Suprapubic skin (tissue), 4 donors: ENCODE results near the gene ACADL. TPM values are rescaled to one million over a fixed set of nuclear protein-coding genes. Genes with fewer than 3 reads are reported as not detected.

Experiments
- DNase-seq, 2 donors: peaks; one replicate each; pipeline ENCODE4 v3.0.0-alpha.2; 2019; ENCODE audit warnings: low spot score in 2 of 2
- H3K27ac ChIP-seq: fragments of 200-600 bp; sonication (generic); one replicate; pipeline ENCODE4 v1.5.1; 2019
- H3K27me3 ChIP-seq: fragments of 200-600 bp; sonication (generic); one replicate; pipeline ENCODE4 v1.5.1; 2019
- H3K36me3 ChIP-seq: fragments of 200-600 bp; sonication (generic); one replicate; pipeline ENCODE4 v1.5.1; 2019
- H3K4me1 ChIP-seq: fragments of 200-600 bp; sonication (generic); one replicate; pipeline ENCODE4 v1.5.1; 2019
- H3K4me3 ChIP-seq: fragments of 200-600 bp; sonication (generic); one replicate; pipeline ENCODE4 v1.5.1; 2019; ENCODE audit warnings: mild to moderate bottlenecking
- H3K9me3 ChIP-seq: fragments of 200-600 bp; sonication (generic); one replicate; pipeline ENCODE4 v1.5.1; 2019
- CTCF ChIP-seq, 2 donors: fragments of 200-600 bp in 1 of 2; fragments of 450-650 bp in 1 of 2; sonication (generic) in 1 of 2; IDR thresholded peaks; one replicate each; pipeline ENCODE4 v1.5.1; 2016 to 2019; ENCODE audit warnings: antibody characterized with exemption in 2 of 2, mild to moderate bottlenecking in 1 of 2, moderate library complexity in 1 of 2
- EP300 ChIP-seq: sonication (generic); formaldehyde crosslinking; IDR thresholded peaks from one replicate; pipeline ENCODE4 v1.6.1; 2017; ENCODE audit warnings: antibody characterized with exemption
- POLR2A ChIP-seq, 2 donors: fragments of 450-650 bp; IDR thresholded peaks; one replicate each; pipeline ENCODE4 v1.6.1; 2017; ENCODE audit warnings: antibody characterized with exemption in 2 of 2, mild to moderate bottlenecking in 2 of 2, moderate library complexity in 2 of 2
- POLR2AphosphoS5 ChIP-seq, 3 donors: sonication (generic); formaldehyde crosslinking; IDR thresholded peaks; one replicate each; pipeline ENCODE4 v1.6.1; 2017; ENCODE audit warnings: antibody characterized with exemption in 3 of 3
- WGBS: methylation state at CpG from one replicate; pipeline ENCODE4 v1.1.5; 2018; 5-methylcytosine and 5-hydroxymethylcytosine counted together
- total RNA-seq, 4 donors: library from RNA; depleted of rRNA; stranded (reverse); fragments of >200 nt; gene quantifications; one replicate each; pipeline ENCODE4 v1.1.0, GENCODE V29; 2016

The ACADL gene
- total RNA-seq = 1 to 10 TPM; 1.5 to 9.8 (median 6.4) TPM

- 3% methylated on average over 21 of the region's 69 CpGs for WGBS
- TF ChIP-seq EP300 = no peak
- no peak for TF ChIP-seq CTCF (IDR thresholded peaks at IDR 0.05)
- TF ChIP-seq POLR2A (IDR thresholded peaks at IDR 0.05) = no peak
- TF ChIP-seq POLR2AphosphoS5 (IDR thresholded peaks at IDR 0.05) = no peak
- Histone ChIP-seq H3K27me3 (peaks cover 8% of the 10 kb centered on the region), H3K27ac (peak within 1 kb of the TSS; percentile 72), H3K36me3 (no peaks in the 10 kb centered on the region), H3K4me1 (peaks cover 7% of the 10 kb centered on the region), H3K9me3 (no peaks in the 10 kb centered on the region), H3K4me3 (peak within 1 kb of the TSS; percentile 69)
- DNase-seq = peak; percentile 75 to 87
Measured at GRCh38 chr2:210224941-210225672, at the start of gene ACADL. TSS of gene ACADL (minus strand) at chr2:210225447. CDS start at chr2:210225263, 184 bp downstream.

- Histone ChIP-seq H3K9me3 (no peaks in the 10 kb centered on the region), H3K27me3 (peaks cover 4% of the 10 kb centered on the region), H3K27ac (no peak overlapping the region), H3K4me3 (no peak overlapping the region), H3K36me3 (no peaks in the 10 kb centered on the region), H3K4me1 (no peaks in the 10 kb centered on the region)
- no peak for DNase-seq
- TF ChIP-seq EP300 (no peak), CTCF (IDR thresholded peaks at IDR 0.05) (no peak), POLR2A (IDR thresholded peaks at IDR 0.05) (no peak), POLR2AphosphoS5 (IDR thresholded peaks at IDR 0.05) (no peak)
Measured at GRCh38 chr2:210271300-210271699, 46.1 kb upstream of the ACADL start.

- Histone ChIP-seq H3K9me3 (no peaks in the 10 kb centered on the region), H3K4me1 (no peaks in the 10 kb centered on the region), H3K4me3 (no peak overlapping the region), H3K36me3 (no peaks in the 10 kb centered on the region), H3K27ac (no peak overlapping the region), H3K27me3 (peaks cover 4% of the 10 kb centered on the region)
- 21% methylated on average over 3 of the region's 3 CpGs for WGBS
- TF ChIP-seq POLR2A (IDR thresholded peaks at IDR 0.05) = no peak
- no peak for TF ChIP-seq CTCF (IDR thresholded peaks at IDR 0.05)
- TF ChIP-seq EP300 = no peak
- no peak for TF ChIP-seq POLR2AphosphoS5 (IDR thresholded peaks at IDR 0.05)
- no peak for DNase-seq
Measured at GRCh38 chr2:210269148-210269547, 43.9 kb upstream of the ACADL start.

- 95% methylated on average over 1 of the region's 1 CpG for WGBS
- Histone ChIP-seq H3K4me3 (no peak overlapping the region), H3K27ac (no peak overlapping the region), H3K4me1 (no peaks in the 10 kb centered on the region), H3K27me3 (peaks cover 4% of the 10 kb centered on the region), H3K9me3 (no peaks in the 10 kb centered on the region), H3K36me3 (no peaks in the 10 kb centered on the region)
- TF ChIP-seq POLR2A (IDR thresholded peaks at IDR 0.05) = no peak
- no peak for TF ChIP-seq EP300
- no peak for TF ChIP-seq POLR2AphosphoS5 (IDR thresholded peaks at IDR 0.05)
- TF ChIP-seq CTCF (IDR thresholded peaks at IDR 0.05) = no peak
- no peak for DNase-seq
Measured at GRCh38 chr2:210268281-210268680, 43.0 kb upstream of the ACADL start.

- Histone ChIP-seq H3K4me1 (no peaks in the 10 kb centered on the region), H3K36me3 (no peaks in the 10 kb centered on the region), H3K27ac (no peak overlapping the region), H3K9me3 (no peaks in the 10 kb centered on the region), H3K27me3 (peaks cover 4% of the 10 kb centered on the region), H3K4me3 (no peak overlapping the region)
- WGBS = 85% methylated on average over 1 of the region's 1 CpG
- TF ChIP-seq POLR2A (IDR thresholded peaks at IDR 0.05) (no peak), POLR2AphosphoS5 (IDR thresholded peaks at IDR 0.05) (no peak), CTCF (IDR thresholded peaks at IDR 0.05) (no peak), EP300 (no peak)
- no peak for DNase-seq
Measured at GRCh38 chr2:210267698-210268097, 42.5 kb upstream of the ACADL start.
